ENCODE measurements around the gene DEPDC1.
"Not testable (repeated sequence)": the region's sequence is repeated elsewhere in the genome, so short reads cannot be mapped to it uniquely, and the experiment has no call there.

The DEPDC1 gene

GRCh38 chr1:68479501-68479900 is 17.4 kb downstream of the DEPDC1 start:
- DNase-seq (ENCODE audit: low read depth): no peak
- no peak for TF ChIP-seq CTCF (IDR thresholded peaks at IDR 0.05; ENCODE audit: insufficient read depth, low read depth, low read length, missing control alignments)
- H3K4me3 ChIP-seq (ENCODE audit: low read length): no peak overlapping the region

- no peak for TF ChIP-seq CTCF (IDR thresholded peaks at IDR 0.05; ENCODE audit: insufficient read depth, low read depth, low read length, missing control alignments)
- H3K4me3 ChIP-seq (ENCODE audit: low read length): no peak overlapping the region
- no peak for DNase-seq (ENCODE audit: low read depth)
Observed at GRCh38 chr1:68478662-68479061, 18.2 kb downstream of the DEPDC1 start.

- H3K4me3 ChIP-seq (ENCODE audit: low read length); DNase-seq (ENCODE audit: low read depth): not testable (repeated sequence)
Observed at GRCh38 chr1:68476626-68477025, 20.3 kb downstream of the DEPDC1 start.

GRCh38 chr1:68473060-68473459 is 23.8 kb downstream of the DEPDC1 start:
- no peak for TF ChIP-seq CTCF (IDR thresholded peaks at IDR 0.05; ENCODE audit: insufficient read depth, low read depth, low read length, missing control alignments)
- H3K4me3 ChIP-seq (ENCODE audit: low read length): no peak overlapping the region
- no peak for DNase-seq (ENCODE audit: low read depth)

GRCh38 chr1:68470388-68470970 is 26.4 kb downstream of the DEPDC1 start:
- no peak overlapping the region for H3K4me3 ChIP-seq (ENCODE audit: low read length)
- peak; percentile 28 for DNase-seq (ENCODE audit: low read depth)
- peak; percentile 76 for TF ChIP-seq CTCF (IDR thresholded peaks at IDR 0.05; ENCODE audit: insufficient read depth, low read depth, low read length, missing control alignments)

- no peak overlapping the region for H3K4me3 ChIP-seq (ENCODE audit: low read length)
- TF ChIP-seq CTCF (IDR thresholded peaks at IDR 0.05; ENCODE audit: insufficient read depth, low read depth, low read length, missing control alignments): no peak
- no peak for DNase-seq (ENCODE audit: low read depth)
Observed at GRCh38 chr1:68464891-68465290, 32.0 kb downstream of the DEPDC1 start.

- H3K4me3 ChIP-seq (ENCODE audit: low read length): no peak overlapping the region
- DNase-seq (ENCODE audit: low read depth): peak; percentile 13
- TF ChIP-seq CTCF (IDR thresholded peaks at IDR 0.05; ENCODE audit: insufficient read depth, low read depth, low read length, missing control alignments): no peak
Observed at GRCh38 chr1:68460935-68461334, 35.9 kb downstream of the DEPDC1 start.
